ENCODE measurements around the gene ACAN. TPM values are rescaled to one million over a fixed set of nuclear protein-coding genes. Genes with fewer than 3 reads are reported as not detected.
A peak's percentile ranks its signal among the peaks of the same experiment; 100 is the strongest.

ACAN gene
- total and polyA plus RNA-seq, 2 of the 8 experiments (the other 6 are each of a cell fraction or from before 2014, with no cell fraction given): 0.71 to 0.73 TPM

DNA sequence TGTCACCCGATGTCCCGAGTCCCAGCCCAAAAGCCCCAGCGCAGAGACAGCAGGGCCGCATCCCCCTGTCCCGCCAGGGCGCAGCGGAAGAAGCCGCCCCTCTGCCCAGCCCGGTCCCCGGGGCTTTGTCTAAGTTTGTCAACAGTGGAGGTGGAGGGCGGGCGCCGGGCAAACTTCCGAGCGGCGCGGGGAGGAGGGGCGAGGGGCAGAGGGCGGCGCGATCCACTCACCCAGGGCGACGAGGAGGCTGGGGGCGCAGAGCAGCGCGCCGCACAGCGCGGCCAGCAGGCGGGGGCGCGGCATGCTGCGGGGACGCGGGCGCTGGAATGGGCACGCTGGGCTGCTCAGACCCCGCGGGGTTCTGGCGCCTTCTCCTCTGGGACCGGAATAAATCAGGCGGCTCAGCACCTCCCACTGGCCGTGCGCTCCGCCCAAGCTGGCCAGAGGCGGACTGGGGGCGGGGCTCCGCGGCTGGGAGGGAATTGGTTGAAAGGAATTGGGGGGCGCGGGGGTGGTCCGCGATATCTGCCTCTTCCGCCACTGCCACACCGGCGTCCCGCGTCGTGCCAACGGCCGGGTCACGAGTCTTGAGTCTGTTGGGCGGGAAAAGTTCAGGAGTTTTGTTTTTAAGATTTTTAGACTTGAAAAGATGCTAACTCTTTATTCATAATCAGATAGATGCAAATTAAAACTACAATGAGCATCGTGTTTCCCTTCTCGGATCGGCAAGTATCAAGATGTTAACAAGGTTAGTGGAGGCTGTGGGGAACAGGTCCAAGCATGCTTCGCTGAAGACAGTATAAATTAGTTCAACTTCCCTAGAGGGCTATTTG, 110.0 kb downstream of the ACAN start, which contains the start of gene MFGE8:
MFGE8 (minus strand) TSS at position 363 of the 833 bp plus-strand sequence; CDS start at position 303, 60 bp downstream.
- Histone ChIP-seq H3K4me1 (replicated peaks in 1 of 4; ENCODE audit: control insufficient read depth in 3 of 4, insufficient read depth in 4 of 4, low read length in 3 of 4) (peaks cover 2 to 26% (median 23%) of the 10 kb centered on the region in 4 experiments), H3K56ac (replicated peaks; ENCODE audit: insufficient read length, low read depth, low read length) (peak within 1 kb of the TSS; percentile 54)
- peak; percentile 24 for FAIRE-seq
- TF ChIP-seq CBX5 (IDR thresholded peaks at IDR 0.05; ENCODE audit: low read depth, low read length): no peak
- TF ChIP-seq, protein P1, sequence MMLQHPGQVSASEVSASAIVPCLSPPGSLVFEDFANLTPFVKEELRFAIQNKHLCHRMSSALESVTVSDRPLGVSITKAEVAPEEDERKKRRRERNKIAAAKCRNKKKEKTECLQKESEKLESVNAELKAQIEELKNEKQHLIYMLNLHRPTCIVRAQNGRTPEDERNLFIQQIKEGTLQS (IDR thresholded peaks at IDR 0.05; ENCODE audit: insufficient read depth, low read depth, low read length): no peak
- TF ChIP-seq BCL11A (IDR thresholded peaks at IDR 0.05; ENCODE audit: low read depth in 2 of 2, low read length in 2 of 2): no peak
- TF ChIP-seq POLR2AphosphoS5 (IDR thresholded peaks at IDR 0.05; ENCODE audit: low read depth, low read length): peak; percentile 93
- no peak for TF ChIP-seq CBX8 (IDR thresholded peaks at IDR 0.05; ENCODE audit: borderline replicate concordance, low read depth, low read length)
- TF ChIP-seq CREB1 (IDR thresholded peaks at IDR 0.05): peak; percentile 77
- TF ChIP-seq EP300 (IDR thresholded peaks at IDR 0.05; ENCODE audit: borderline replicate concordance in 1 of 2, low read depth in 2 of 2, low read length in 2 of 2): 0 out of 3 replicates have a peak, but pooled peaks of 1 of the 2 experiments have one; percentile 12
- no peak for TF ChIP-seq SAP30 (IDR thresholded peaks at IDR 0.05; ENCODE audit: insufficient read depth, insufficient replicate concordance, low read length)

More for the DNA sequence above, 110.0 kb downstream of the ACAN start, which contains the start of gene MFGE8:
- H3K9ac ChIP-seq (replicated peaks in 1 of 4; ENCODE audit: extremely low read depth in 1 of 4, low read depth in 3 of 4, low read length in 3 of 4): peak within 1 kb of the TSS; percentile 59 to 72 (median 65)
- H4K5ac ChIP-seq (ENCODE audit: insufficient read length, low read depth, low read length): peak within 1 kb of the TSS; percentile 74
- 2% methylated on average over 55 of the region's 67 CpGs; no CpG with 5 or more reads in 1 of the 2 experiments for WGBS, 2 experiments (ENCODE audit: extremely low coverage in 1 of 2, insufficient coverage in 1 of 2, insufficient read length in 1 of 2, insufficient replicate concordance in 2 of 2, low coverage in 1 of 2, low lambda C conversion rate in 2 of 2, missing lambda C conversion rate in 1 of 2)
- peak within 1 kb of the TSS; percentile 72 to 89 for H3K4me2 ChIP-seq (ENCODE audit: insufficient read depth in 1 of 2, low read depth in 2 of 2, low read length in 2 of 2)
- H4K20me1 ChIP-seq (replicated peaks in 1 of 2; ENCODE audit: control insufficient read depth in 1 of 2, insufficient read depth in 2 of 2, low read length in 2 of 2): peaks cover 29 to 30% of the 10 kb centered on the region in 2 experiments
- no peaks in the 10 kb centered on the region; a peak in 1 of 7 replicates for H3K27me3 ChIP-seq (replicated peaks in 1 of 4; ENCODE audit: control insufficient read depth in 3 of 4, extremely low read depth in 1 of 4, insufficient read depth in 3 of 4, low read length in 3 of 4)
- peaks cover 11 to 51% of the 10 kb centered on the region in 2 experiments for H3K79me2 ChIP-seq (ENCODE audit: control insufficient read depth in 1 of 2, insufficient read depth in 2 of 2, low read length in 2 of 2)
- no peaks in the 10 kb centered on the region for H3K9me3 ChIP-seq (ENCODE audit: insufficient read depth in 2 of 2, low read depth in 1 of 2, low read length in 1 of 2)
- 0 out of 2 replicates have a peak within 1 kb of the TSS, but pooled peaks have one; percentile 60 for H2BK12ac ChIP-seq (ENCODE audit: low read depth, low read length)
- H3K23me2 ChIP-seq (ENCODE audit: low read depth, low read length): peaks cover 9% of the 10 kb centered on the region; the same call in 1 of the 2 replicates
- H2AFZ ChIP-seq (ENCODE audit: low read length): no peak within 1 kb of the TSS
- H2BK20ac ChIP-seq (ENCODE audit: low read length): no peak within 1 kb of the TSS
- peak within 1 kb of the TSS; percentile 56 for H2BK120ac ChIP-seq (replicated peaks; ENCODE audit: low read depth, low read length)
- peaks cover 22 to 38% (median 26%) of the 10 kb centered on the region in 4 experiments for H3K36me3 ChIP-seq (ENCODE audit: control insufficient read depth in 2 of 4, insufficient read depth in 4 of 4, low read length in 3 of 4)
- peak within 1 kb of the TSS; percentile 58 for H2BK5ac ChIP-seq (ENCODE audit: low read depth, low read length)
- no peak within 1 kb of the TSS for H2BK15ac ChIP-seq (ENCODE audit: low read length)
- peak within 1 kb of the TSS; percentile 66 for H4K8ac ChIP-seq (ENCODE audit: extremely low read depth, insufficient read depth, low read length)
- H3K18ac ChIP-seq (ENCODE audit: extremely low read depth, low read length): peak within 1 kb of the TSS; percentile 71; the same call in 1 of the 2 replicates
- H4K91ac ChIP-seq (replicated peaks; ENCODE audit: insufficient read length, low read length): peak within 1 kb of the TSS; percentile 66
- H3K27ac ChIP-seq (ENCODE audit: low read depth, low read length): peak within 1 kb of the TSS; percentile 22; the same call in 1 of the 2 replicates
- H3K4ac ChIP-seq (replicated peaks; ENCODE audit: insufficient read length, low read depth, low read length): peak within 1 kb of the TSS; percentile 11
- no peak within 1 kb of the TSS for H3K23ac ChIP-seq (ENCODE audit: insufficient read length)
- H2AK5ac ChIP-seq (ENCODE audit: low read depth, low read length): no peak within 1 kb of the TSS
- ChIA-PET POLR2A (ENCODE audit: partially characterized antibody) (interaction anchor here (0.7 to 27.2 kb wide), 13 partner anchors 8 to 224 kb away, joined by 3 to 607 read pairs (median 4); partner anchors contain the start of gene HAPLN3), CTCF (ENCODE audit: partially characterized antibody) (interaction anchor here (0.8 to 6.3 kb wide), 8 partner anchors 9 to 105 kb away, joined by 3 to 30 read pairs (median 6); partner anchors contain the start of gene HAPLN3)
- H3K4me3 ChIP-seq (ENCODE audit: extremely low read depth in 1 of 4, insufficient read depth in 2 of 4, low read depth in 3 of 4, low read length in 4 of 4): peak within 1 kb of the TSS; percentile 74 to 90 (median 84)
- peak; percentile 71 to 96 for DNase-seq (ENCODE audit: low read depth in 1 of 2, low spot score in 2 of 2)
- H3K79me1 ChIP-seq (ENCODE audit: low read depth, low read length): peaks cover 16% of the 10 kb centered on the region
- no peak within 1 kb of the TSS for H3K14ac ChIP-seq (ENCODE audit: insufficient read length)
